ENCODE results near the gene FGFBP3.
"Not testable (repeated sequence)": the region's sequence is repeated elsewhere in the genome, so short reads cannot be mapped to it uniquely, and the experiment has no call there.

FGFBP3 gene

GRCh38 chr10:91901784-91902677 is 7.3 kb downstream of the FGFBP3 start:
- DNase-seq (ENCODE audit: low spot score): peak; percentile 60

DNA sequence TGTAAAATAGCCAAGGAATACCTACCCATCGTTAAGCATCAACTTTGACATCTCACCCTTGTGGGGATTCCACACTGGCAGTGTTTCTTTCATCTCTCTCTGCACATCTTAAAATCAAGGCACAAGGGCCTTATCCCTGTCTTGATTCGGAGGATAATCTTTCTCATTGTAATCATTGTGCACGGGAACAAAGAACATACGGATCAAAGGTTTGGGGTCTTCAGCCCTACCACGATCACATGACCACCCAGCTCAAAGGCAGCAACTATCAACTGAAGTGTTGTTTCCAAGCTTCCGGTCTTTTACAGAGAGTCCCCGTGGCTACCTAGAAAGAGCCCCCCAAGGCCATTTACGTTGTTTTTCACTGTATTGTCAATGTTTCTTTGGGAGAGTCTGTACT is 11.9 kb downstream of the FGFBP3 start:
- no peak for DNase-seq (ENCODE audit: low spot score)

DNA sequence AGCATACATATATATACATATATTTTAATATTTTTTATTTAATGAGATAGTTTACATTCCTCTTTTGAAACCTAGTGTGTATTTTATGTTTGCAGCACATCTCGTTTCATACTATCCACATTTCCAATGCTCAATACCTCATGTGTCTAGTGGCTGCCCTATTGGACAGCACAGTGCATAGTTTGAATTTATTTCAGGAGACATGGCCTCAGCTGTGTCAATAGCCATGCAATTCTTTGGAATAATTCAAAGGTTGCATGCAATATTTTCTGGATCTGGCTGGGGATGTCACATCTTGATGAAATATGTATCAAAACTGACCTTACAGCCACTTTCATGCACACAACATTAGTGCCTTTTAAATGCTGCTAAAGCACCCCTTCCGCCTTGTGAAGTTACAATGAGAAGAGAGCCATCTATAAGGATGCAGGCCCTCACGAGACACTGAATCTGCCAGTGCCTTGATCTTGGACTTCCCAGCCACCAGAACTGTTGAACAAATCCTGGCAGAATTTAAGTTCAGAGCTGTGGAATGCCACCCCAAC is 13.0 kb downstream of the FGFBP3 start:
- no peak for DNase-seq (ENCODE audit: low spot score)

DNA sequence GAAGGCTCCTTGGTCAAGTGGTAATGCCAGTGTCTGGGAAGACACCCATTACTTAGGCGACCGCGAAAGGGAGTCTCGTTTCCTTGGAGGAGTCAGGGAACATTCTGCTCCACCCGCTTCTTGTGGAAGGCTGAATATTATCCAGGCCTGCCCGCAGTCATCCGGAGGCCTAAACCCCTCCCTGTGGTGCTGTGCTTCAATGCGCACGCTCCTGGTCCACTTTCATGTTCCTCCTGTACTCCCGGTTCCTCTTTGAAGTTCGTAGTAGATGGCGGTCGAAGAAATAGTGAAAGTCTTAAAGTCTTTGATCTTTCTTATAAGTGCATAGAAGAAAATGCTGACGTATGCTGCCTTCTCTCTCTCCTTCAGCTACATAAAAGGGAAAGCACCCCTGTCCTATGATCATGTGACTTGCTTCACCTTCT is 15.0 kb downstream of the FGFBP3 start:
- not testable (repeated sequence) for DNase-seq (ENCODE audit: low spot score)

DNA sequence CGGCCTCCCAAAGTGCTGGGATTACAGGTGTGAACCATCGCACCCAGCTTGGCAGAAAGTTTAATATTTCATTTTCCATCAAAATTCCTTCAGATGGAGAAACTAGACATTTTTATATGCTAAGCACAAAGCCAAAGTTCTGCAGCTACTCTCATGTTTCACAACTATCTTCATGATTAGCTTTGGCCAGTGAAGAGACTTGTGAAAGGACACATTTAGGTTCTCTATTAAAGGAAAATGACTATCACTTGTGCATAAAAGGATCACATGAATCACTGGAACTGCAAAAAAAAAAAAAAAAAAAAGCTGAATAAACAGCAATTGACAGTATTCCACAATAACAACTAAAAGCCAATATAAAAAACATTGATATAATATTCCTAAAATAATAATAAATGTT is 16.2 kb downstream of the FGFBP3 start:
- no peak for DNase-seq (ENCODE audit: low spot score)

- no peak for DNase-seq (ENCODE audit: low spot score)
These were observed 17.9 kb downstream of the FGFBP3 start for GRCh38 chr10:91891125-91892001.

- DNase-seq (ENCODE audit: low spot score): peak; percentile 44
These were observed 21.8 kb downstream of the FGFBP3 start for GRCh38 chr10:91887272-91888076.

GRCh38 chr10:91886954-91887271 is 22.4 kb downstream of the FGFBP3 start:
- DNase-seq (ENCODE audit: low spot score): no peak

- no peak for DNase-seq (ENCODE audit: low spot score)
These were observed 23.8 kb downstream of the FGFBP3 start for GRCh38 chr10:91885362-91886079.

GRCh38 chr10:91884536-91884935 is 24.8 kb downstream of the FGFBP3 start:
- no peak for DNase-seq (ENCODE audit: low spot score)

GRCh38 chr10:91883549-91884444 is 25.5 kb downstream of the FGFBP3 start:
- peak; percentile 60 for DNase-seq (ENCODE audit: low spot score)

DNA sequence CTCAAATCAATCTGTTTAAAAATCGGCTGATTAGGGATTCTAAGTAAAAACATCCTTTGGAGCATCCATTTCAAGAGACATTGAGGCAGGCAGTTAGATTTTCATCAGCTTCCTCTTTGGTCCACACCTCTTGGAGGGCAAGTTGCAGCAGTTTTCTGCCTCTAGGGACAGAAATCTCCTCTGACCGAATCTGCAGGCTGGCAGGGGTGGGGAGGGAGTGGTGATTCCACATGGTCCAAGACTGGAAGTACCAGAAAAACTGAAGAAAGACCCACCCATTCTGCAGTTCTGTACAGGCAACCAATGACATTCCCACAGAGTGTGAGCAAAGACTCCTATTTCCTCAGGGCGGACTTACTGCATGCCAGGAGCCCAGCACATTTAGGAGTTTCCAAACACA is 29.0 kb downstream of the FGFBP3 start:
- DNase-seq (ENCODE audit: low spot score): peak; percentile 22

DNA sequence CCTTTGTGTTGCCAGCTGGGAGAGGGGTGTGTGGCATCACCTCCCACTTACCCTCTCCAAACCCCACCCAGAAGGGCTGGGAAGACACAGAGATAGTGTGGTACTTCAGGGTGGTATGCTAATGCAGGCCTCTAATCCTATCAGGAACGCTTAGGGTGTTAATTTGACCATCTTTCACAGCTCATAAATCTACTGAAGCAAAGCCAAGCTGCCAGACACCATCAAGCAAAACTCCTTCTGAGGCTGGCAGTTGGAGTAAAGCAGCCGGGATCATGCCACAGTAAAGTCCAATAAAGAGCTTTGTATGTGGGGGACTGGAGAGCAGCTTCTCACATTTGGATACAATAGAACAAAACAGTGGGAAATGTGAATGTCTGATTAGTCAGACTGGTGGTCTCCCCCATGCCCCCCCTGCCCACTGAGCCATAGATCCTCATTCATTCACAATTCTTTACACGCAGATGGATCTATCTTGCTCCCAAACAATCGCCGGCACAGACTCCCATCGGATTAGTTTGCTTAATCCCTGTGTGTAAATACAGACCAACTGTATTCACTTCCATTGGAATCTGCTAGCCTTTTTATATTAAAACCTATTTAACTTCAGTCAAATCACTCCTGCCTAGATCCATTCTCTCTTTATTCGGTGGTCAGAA is 29.6 kb downstream of the FGFBP3 start:
- DNase-seq (ENCODE audit: low spot score): no peak

GRCh38 chr10:91875779-91876178 is 33.5 kb downstream of the FGFBP3 start:
- no peak for DNase-seq (ENCODE audit: low spot score)

DNA sequence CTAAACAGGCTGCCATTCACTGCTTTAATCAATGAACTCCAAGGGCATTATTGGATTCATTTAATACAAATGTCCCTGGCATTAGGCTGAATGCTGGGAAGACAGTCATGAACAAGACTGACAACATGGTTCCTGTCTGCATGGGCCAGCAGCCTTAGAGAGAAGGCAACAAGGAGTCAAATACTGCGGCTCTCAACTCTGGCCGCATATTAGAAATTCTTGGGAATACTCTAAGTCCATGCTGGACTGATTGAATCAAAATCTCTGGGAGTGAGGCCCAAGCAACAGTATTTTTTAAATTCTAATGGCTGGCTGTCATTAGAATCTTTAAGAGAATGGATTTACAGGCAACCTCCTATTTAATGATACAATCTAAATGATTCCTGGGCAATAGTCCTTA is 34.1 kb downstream of the FGFBP3 start:
- DNase-seq (ENCODE audit: low spot score): no peak

GRCh38 chr10:91865562-91866081 is 43.7 kb downstream of the FGFBP3 start:
- DNase-seq (ENCODE audit: low spot score): no peak

DNA sequence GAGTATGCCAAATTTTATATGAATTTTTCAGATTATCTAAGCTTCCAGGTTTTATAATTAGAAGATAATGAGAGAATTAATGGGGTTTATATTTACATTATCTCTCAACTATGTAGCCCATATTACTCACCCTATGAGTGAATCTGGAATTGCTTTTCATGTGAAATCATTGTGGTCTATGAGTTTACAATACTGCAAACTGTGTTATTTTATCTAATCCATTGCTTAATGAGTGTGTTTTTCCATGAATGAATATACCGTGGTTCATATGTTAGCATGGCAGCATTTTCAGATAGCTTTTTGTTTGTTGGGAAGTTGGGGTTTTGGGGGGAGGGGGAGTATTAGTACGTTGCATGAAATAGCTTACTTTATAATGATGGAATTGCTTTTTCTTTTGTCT is 44.5 kb downstream of the FGFBP3 start:
- no peak for DNase-seq (ENCODE audit: low spot score)

- no peak for DNase-seq (ENCODE audit: low spot score)
These were observed 45.2 kb downstream of the FGFBP3 start for GRCh38 chr10:91864099-91864498.

DNA sequence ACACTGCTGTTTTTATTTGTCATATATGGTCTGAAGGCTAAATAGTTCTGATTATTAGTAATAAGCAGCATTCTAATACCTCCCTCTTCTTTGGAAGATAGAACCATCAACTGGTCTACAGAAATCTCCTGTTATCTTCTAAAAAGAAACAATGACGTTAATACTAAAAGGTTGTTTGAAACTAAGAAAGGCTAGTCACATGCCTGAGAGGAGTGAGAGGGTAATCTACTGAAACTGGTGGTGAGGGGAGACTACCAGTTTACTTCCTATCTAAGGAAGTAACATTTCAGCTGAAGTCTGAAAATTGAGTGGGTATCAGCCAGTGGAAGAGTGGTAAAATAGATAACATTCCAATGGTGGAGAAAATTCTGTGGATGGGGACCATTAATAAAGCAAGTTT is 48.4 kb downstream of the FGFBP3 start:
- DNase-seq (ENCODE audit: low spot score): no peak

- no peak for DNase-seq (ENCODE audit: low spot score)
These were observed 52.6 kb downstream of the FGFBP3 start for GRCh38 chr10:91856637-91857036.
